ENCODE measurements around the gene OVAAL. TPM values are rescaled to one million over a fixed set of nuclear protein-coding genes. Genes with fewer than 3 reads are reported as not detected.

The OVAAL gene
- total and polyA plus RNA-seq, 2 of the 4 experiments (the other 2 are of a cell fraction) = not detected

GRCh38 chr1:180515857-180516388, 42.8 kb upstream of the OVAAL start (continued):
- TF ChIP-seq ELK1 (IDR thresholded peaks at IDR 0.05; ENCODE audit: borderline replicate concordance, low read depth, low read length) (no peak), MAZ (IDR thresholded peaks at IDR 0.05; ENCODE audit: borderline replicate concordance, low read depth, low read length) (no peak), MAFK (IDR thresholded peaks at IDR 0.05; ENCODE audit: low read depth, low read length) (no peak), RAD21 (IDR thresholded peaks at IDR 0.05; ENCODE audit: low read length) (peak; percentile 98)

Measured in IMR-90 (cell line).